ENCODE results near the gene UNC13D. TPM values are rescaled to one million over a fixed set of nuclear protein-coding genes. Genes with fewer than 3 reads are reported as not detected.
A peak's percentile ranks its signal among the peaks of the same experiment; 100 is the strongest.

UNC13D gene
- total RNA-seq, 1 experiment from 2014 or later: 7.2 TPM

DNA sequence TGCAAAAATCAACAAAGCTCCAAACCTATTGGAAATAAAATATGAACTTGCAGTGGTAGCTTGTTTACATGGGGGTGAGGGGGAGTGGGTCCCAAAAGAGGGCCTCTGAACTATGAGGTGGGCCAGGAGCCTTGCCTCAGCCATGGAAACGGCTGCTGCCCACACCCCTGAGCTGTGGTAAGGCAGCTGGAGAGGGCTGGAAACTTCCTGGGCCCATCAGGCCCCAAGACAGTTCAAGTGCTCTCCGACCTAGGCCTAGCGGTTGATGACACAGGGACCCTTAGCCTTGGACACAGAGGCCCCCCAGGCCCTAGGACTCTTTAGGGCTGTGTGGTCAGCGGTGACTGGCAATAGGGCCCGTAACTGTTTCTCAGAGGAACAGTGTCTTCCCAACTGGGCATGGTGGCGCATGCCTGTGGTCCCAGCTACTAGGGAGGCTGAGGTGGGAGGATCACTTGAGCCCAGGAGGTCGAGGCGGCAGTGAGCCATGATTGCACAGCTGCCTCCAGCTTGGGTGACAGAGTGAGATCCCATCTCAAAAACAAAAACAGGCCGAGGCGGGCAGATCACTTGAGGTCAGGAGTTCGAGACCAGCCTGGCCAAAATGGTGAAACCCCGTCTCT is 18.3 kb downstream of the UNC13D start:
- H3K36me3 ChIP-seq (replicated peaks; ENCODE audit: control insufficient read depth, insufficient read depth, low read length): peaks cover 22% of the 10 kb centered on the region
- no peak for DNase-seq
- H3K27me3 ChIP-seq (ENCODE audit: control insufficient read depth, insufficient read depth, low read length): no peaks in the 10 kb centered on the region
- H3K4me3 ChIP-seq (ENCODE audit: insufficient read depth, low read depth, low read length): no peak overlapping the region

DNA sequence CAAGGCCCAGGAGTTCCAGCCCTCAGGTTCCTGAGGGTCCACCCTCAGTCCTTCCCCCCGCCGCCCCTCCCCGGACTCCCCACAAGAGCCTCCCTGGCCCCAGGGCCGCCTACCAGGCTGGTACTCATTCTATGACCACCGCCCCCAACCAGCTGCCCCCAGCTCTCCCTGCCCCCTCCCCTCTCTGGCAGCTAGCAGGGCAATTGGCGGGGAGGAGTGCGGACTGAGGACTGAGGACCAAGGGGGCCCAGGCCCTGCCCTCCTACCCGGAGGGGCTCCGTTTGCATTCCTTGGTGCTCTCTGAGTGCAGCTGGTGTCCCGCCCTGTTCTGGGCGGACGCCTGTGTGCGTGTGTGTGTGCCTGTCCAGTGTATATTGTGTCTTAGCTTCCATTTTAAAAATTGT is 19.1 kb downstream of the UNC13D start:
- Histone ChIP-seq H3K27me3 (ENCODE audit: control insufficient read depth, insufficient read depth, low read length) (no peaks in the 10 kb centered on the region), H3K36me3 (replicated peaks; ENCODE audit: control insufficient read depth, insufficient read depth, low read length) (peaks cover 25% of the 10 kb centered on the region), H3K4me3 (ENCODE audit: insufficient read depth, low read depth, low read length) (no peak overlapping the region)
- no peak for DNase-seq

DNA sequence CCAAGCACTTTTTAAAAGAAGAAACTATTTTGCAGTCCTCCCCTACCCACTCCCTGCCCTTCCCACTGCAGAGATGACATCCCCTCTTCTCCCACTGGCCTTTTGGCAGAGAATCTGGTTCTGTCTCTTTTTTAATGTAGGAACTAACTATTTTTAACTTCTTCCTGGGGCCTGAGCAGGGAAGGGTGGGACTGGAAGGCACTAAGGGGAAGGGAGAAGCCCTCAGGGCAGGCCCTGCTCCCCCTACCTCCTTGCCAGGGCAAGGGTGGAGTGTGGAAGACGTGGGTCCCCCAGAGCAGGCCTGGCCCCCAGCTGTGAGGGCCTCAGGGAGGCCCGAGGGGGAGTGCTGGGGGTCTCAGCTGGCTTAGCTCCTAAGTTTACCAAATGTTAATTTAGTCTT is 19.5 kb downstream of the UNC13D start:
- Histone ChIP-seq H3K4me3 (ENCODE audit: insufficient read depth, low read depth, low read length) (no peak overlapping the region), H3K36me3 (replicated peaks; ENCODE audit: control insufficient read depth, insufficient read depth, low read length) (peaks cover 28% of the 10 kb centered on the region), H3K27me3 (ENCODE audit: control insufficient read depth, insufficient read depth, low read length) (no peaks in the 10 kb centered on the region)
- no peak for DNase-seq

DNA sequence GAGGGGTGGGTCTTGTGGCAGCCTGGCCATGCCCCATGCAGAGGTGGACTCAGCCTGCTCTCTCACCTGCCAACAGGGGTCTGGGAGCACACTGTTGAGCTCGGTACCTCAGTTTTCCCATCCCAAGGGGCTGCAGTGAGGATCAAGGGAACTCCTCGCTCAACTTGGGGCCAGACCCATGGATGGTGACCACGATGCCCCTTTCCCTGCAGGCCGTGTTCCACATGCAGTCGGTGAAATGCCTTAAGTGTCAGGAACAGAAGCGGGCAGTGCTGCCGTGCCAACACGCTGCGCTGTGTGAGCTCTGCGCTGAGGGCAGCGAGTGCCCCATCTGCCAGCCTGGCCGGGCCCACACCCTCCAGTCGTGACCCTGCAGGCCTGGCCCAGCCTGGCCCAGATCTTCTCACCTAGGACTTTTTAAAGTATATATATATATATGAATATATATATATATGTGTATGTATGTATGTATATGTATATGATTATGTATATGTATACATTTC is 20.1 kb downstream of the UNC13D start:
- Histone ChIP-seq H3K4me3 (ENCODE audit: insufficient read depth, low read depth, low read length) (no peak overlapping the region), H3K36me3 (replicated peaks; ENCODE audit: control insufficient read depth, insufficient read depth, low read length) (peaks cover 31% of the 10 kb centered on the region), H3K27me3 (ENCODE audit: control insufficient read depth, insufficient read depth, low read length) (no peaks in the 10 kb centered on the region)
- no peak for DNase-seq

DNA sequence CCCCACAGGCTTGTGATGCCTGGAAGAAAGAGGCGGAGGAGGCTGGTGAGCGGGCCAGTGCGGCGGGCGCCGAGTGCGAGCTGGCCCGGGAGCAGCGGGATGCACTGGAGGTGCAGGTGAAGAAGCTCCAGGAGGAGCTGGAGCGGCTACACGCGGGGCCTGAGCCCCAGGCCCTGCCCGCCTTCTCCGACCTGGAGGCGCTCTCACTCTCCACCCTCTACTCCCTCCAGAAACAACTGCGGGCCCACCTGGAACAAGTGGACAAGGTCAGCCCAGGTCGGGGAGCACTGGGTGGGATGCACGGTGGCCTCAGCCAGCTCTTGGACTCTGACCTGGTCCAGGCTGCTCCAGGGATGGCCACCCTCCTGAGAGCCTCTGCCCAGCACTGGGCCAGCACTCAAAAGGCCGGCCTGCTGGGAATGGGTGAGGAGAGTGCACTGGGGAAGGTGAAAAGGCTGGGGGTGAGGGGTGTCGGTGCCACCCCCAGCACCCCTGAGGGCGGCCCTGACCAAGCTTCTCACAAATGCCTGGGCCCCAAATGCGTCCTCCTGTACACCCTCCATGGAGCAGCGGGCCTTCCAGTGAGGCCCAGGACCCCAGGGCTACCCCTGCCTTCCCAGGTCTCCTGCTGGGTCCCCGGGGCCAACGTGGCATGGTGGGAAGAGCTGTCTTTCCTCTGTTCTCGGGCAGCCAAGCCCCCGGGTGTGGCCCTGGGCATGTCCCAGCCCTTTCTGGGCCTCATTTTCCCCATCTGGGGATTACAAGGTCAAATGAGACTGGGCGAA is 20.8 kb downstream of the UNC13D start:
- no peak for DNase-seq
- Histone ChIP-seq H3K27me3 (ENCODE audit: control insufficient read depth, insufficient read depth, low read length) (no peaks in the 10 kb centered on the region), H3K4me3 (ENCODE audit: insufficient read depth, low read depth, low read length) (no peak overlapping the region)

DNA sequence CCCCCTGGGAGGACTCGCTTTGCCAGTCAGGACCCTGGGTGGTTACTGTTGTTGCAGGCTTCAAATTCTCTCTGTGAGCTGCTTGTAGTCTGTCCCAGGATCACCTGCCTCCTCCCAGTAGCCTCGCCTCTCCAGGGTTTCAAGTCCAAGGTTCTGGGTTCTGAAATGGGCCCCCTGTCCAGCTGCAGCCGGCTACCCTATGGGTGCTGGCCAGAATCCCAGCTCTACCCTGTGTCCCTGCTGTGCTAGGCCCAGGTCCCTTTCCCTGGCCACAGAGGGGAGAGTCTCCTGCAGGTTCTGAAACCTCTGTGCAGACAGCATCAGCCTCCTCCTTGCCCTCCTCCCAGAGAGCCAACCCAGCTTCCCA is 21.4 kb downstream of the UNC13D start:
- Histone ChIP-seq H3K27me3 (ENCODE audit: control insufficient read depth, insufficient read depth, low read length) (no peaks in the 10 kb centered on the region), H3K36me3 (replicated peaks; ENCODE audit: control insufficient read depth, insufficient read depth, low read length) (peaks cover 38% of the 10 kb centered on the region), H3K4me3 (ENCODE audit: insufficient read depth, low read depth, low read length) (no peak overlapping the region)
- no peak for DNase-seq

More for the DNA sequence above, 20.8 kb downstream of the UNC13D start:
- peaks cover 37% of the 10 kb centered on the region for H3K36me3 ChIP-seq (replicated peaks; ENCODE audit: control insufficient read depth, insufficient read depth, low read length)

DNA sequence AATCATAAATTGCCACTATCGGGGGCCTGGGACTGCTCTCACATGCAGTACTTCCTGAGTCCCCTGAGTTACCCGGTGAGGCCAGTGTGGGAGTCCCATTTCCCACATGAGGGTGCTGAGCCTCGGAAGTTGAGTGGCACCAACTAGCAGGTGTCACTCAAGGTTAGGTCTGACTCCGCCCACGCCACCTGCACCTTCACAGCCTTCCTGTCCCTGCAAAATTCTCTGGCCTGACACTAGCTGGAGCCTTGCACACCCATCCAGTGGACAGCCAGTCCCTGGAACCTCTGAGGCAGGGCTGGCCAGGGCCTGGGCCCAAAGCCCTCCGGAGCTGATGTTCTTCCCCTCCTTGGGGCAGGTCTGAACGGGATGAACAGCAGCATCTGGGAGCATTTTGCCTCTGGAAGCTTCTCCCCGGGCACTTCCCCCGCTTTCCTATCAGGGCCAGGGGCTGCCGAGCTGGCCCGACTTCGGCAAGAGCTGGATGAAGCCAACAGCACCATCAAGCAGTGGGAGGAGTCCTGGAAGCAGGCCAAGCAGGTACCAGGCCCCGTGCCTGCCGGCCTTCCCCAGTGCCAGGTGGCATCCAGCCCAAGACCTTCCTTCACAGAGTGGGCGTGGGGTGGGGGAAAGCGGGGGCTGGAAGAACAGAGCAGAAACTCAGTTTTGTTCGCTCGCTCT is 21.9 kb downstream of the UNC13D start:
- H3K27me3 ChIP-seq (ENCODE audit: control insufficient read depth, insufficient read depth, low read length): no peaks in the 10 kb centered on the region
- no peak overlapping the region for H3K4me3 ChIP-seq (ENCODE audit: insufficient read depth, low read depth, low read length)
- DNase-seq: no peak
- H3K36me3 ChIP-seq (replicated peaks; ENCODE audit: control insufficient read depth, insufficient read depth, low read length): peaks cover 42% of the 10 kb centered on the region

DNA sequence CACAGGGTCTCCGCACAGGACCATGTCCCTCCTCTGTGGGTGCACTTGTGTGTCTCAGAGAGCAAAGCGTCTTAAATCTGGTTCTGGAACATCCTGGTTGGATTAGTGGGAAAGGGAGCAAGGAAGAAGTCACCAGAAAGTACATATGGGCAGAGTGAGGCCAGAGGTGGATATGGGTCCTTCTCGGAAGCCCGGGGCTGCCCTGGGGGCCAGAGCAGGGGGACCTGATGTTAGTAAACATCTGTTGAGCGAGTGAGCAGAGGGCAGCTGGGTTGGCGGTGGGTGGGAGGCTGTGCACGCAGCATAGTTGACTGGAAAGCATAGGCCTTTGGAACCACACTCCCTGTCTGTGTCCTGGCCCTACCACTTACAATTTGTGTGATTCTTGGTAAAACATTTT is 22.7 kb downstream of the UNC13D start:
- Histone ChIP-seq H3K4me3 (ENCODE audit: insufficient read depth, low read depth, low read length) (no peak overlapping the region), H3K27me3 (ENCODE audit: control insufficient read depth, insufficient read depth, low read length) (no peaks in the 10 kb centered on the region), H3K36me3 (replicated peaks; ENCODE audit: control insufficient read depth, insufficient read depth, low read length) (peaks cover 42% of the 10 kb centered on the region)
- no peak for DNase-seq

DNA sequence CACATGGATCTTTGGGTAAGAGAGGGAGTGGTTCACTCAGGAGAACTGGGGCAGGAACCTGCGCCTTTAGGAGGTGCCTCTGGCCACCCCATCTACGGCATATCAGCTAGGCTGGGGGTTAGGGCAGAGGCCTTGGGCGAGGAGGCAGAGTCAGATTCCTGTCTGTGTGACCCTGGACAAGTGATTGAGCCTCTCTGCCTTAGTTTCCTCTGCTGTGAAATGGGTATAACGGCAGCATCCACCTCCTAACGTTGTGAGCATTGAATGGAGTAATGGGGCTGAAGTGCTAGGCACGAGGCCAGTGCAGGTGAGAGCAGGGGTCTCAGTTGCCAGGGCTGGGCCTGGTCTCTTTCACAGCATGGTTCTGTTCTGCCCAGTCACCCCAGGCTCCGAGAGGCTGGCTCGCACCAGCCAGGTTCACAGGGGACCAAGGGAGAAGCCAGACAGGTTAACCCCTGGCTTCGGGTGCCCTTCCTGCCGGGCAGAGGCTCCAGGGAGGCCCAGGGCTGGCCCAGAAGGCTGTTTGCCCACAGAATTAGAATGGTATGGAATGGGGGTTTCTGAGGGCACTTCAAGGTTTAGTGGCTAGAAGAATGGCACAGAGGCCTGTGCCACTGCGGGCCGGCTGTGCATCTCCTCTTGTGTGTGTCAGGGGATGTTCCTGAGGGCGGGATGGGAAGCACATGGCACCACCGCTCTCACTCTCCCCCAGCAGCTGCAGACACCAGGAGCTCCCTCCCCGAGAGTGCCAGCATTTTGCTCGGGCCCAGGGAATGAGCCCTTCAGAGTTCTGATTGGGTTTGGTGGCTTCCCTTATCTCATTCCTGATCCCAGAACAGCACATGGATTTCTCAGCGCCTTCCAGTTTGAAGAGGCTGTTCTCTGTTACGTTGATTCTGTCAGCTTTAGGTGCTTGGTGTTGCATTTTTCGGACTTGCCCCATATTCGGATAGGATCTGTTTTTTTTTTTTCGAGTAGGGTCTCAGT is 23.8 kb downstream of the UNC13D start:
- DNase-seq: peak; percentile 43
- peaks cover 46% of the 10 kb centered on the region for H3K36me3 ChIP-seq (replicated peaks; ENCODE audit: control insufficient read depth, insufficient read depth, low read length)
- no peak overlapping the region for H3K4me3 ChIP-seq (ENCODE audit: insufficient read depth, low read depth, low read length)
- H3K27me3 ChIP-seq (ENCODE audit: control insufficient read depth, insufficient read depth, low read length): no peaks in the 10 kb centered on the region

DNA sequence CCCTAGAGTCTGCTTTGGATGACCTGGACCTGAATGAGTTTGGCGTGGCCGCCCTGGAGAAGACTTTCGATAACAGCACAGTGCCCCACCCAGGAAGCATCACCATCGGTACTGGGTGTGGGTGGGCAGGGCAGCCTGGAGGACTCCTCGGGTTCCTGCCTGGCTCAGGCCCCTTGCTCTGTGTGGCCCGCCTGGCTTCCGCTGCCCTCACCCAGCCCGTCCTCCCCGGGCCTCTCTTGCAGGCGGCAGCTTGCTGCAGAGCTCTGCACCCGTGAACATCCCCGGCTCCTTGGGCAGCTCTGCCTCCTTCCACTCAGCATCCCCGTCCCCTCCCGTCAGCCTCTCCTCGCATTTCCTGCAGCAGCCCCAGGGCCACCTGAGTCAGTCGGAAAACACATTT is 24.5 kb downstream of the UNC13D start:
- H3K4me3 ChIP-seq (ENCODE audit: insufficient read depth, low read depth, low read length): no peak overlapping the region
- peaks cover 49% of the 10 kb centered on the region for H3K36me3 ChIP-seq (replicated peaks; ENCODE audit: control insufficient read depth, insufficient read depth, low read length)
- peak; percentile 57 for DNase-seq
- H3K27me3 ChIP-seq (ENCODE audit: control insufficient read depth, insufficient read depth, low read length): no peaks in the 10 kb centered on the region

DNA sequence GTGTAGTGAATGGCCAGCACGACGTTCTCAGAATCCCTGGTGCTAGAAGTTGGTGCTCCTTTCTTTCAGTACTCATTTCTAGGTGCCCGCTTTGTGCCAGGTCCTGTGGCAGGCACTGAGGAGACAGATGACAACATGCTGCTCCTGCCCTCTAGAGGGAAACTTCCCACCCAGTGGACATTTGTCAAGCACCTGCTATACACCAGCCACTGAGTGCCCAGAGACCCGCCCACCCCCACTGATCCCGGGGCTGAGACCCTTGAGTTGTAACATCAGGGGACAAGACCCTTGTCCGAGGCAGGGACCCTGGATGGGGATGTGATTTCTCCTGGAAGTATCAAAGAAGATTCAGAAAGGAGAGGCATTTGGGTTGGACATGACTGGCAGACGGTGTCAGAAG is 25.1 kb downstream of the UNC13D start:
- Histone ChIP-seq H3K27me3 (ENCODE audit: control insufficient read depth, insufficient read depth, low read length) (no peaks in the 10 kb centered on the region), H3K36me3 (replicated peaks; ENCODE audit: control insufficient read depth, insufficient read depth, low read length) (peaks cover 49% of the 10 kb centered on the region), H3K4me3 (ENCODE audit: insufficient read depth, low read depth, low read length) (no peak overlapping the region)
- DNase-seq: peak; percentile 41

DNA sequence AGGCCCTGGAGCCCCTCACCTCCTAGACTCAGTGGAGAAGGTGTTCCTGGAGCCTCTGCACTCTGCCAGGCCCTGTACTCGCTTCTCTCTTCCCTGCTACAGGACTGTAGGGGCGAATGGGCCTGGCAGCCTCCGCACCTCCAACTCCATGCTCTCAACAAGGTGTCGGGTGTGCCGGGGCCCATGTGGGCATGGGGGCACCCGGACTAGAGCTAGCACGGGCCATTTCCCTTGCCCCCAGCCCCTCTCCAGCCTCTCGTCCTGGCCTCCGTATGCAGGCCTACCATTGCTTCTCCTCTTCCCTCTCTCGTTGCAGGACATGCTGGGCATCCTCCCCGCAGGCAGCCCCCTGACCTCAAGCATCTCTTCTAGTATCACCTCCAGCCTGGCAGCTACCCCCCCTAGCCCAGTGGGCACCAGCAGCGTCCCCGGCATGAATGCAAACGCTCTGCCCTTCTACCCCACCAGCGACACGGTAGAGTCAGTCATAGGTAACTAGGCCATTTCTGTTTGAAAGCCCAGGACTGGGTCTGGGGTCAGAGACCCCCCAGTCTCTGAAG is 25.8 kb downstream of the UNC13D start:
- Histone ChIP-seq H3K4me3 (ENCODE audit: insufficient read depth, low read depth, low read length) (no peak overlapping the region), H3K27me3 (ENCODE audit: control insufficient read depth, insufficient read depth, low read length) (no peaks in the 10 kb centered on the region), H3K36me3 (replicated peaks; ENCODE audit: control insufficient read depth, insufficient read depth, low read length) (peaks cover 48% of the 10 kb centered on the region)
- peak; percentile 37 for DNase-seq

DNA sequence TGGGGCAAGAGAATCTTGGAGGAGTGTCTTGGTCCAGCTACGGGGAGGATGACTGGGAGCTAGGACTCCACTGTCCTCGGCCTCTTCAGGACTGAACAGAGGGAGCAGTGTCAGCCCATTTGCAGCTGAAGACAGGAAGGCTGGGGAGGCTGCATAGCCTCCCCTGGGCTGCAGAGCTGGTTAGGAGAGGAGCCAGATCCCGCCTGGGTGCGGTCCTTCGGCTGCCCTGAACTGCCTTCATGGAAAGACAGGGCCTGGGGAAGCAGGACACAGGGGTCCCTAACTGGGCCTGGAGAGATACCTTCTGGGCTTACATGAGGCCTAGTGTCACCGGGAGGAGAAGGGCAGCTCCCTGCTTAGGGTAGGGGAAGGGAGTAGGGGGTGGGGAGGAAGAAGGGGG is 26.6 kb downstream of the UNC13D start:
- H3K27me3 ChIP-seq (ENCODE audit: control insufficient read depth, insufficient read depth, low read length): no peaks in the 10 kb centered on the region
- DNase-seq: peak; percentile 35
- H3K36me3 ChIP-seq (replicated peaks; ENCODE audit: control insufficient read depth, insufficient read depth, low read length): peaks cover 51% of the 10 kb centered on the region
- no peak overlapping the region for H3K4me3 ChIP-seq (ENCODE audit: insufficient read depth, low read depth, low read length)

DNA sequence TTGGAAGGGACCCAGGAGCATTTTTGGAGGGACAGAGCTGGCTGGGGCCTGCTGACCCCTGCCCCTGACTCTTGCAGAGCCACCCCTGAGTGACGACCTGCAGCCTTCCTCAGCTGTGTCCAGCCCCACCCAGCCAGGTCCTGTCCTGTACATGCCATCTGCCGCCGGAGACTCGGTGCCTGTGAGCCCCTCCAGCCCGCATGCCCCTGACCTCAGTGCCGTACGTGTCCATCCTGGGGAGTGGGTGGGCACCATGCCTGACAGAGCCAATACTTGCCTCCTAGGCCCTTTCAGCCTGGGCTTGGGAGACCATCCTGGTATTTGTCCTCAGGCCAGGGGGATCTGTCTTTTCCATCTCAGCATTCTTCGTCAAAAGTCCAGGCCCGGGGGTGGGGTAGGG is 27.5 kb downstream of the UNC13D start:
- DNase-seq: peak; percentile 32
- H3K27me3 ChIP-seq (ENCODE audit: control insufficient read depth, insufficient read depth, low read length): no peaks in the 10 kb centered on the region
- H3K4me3 ChIP-seq (ENCODE audit: insufficient read depth, low read depth, low read length): no peak overlapping the region
- peaks cover 51% of the 10 kb centered on the region for H3K36me3 ChIP-seq (replicated peaks; ENCODE audit: control insufficient read depth, insufficient read depth, low read length)
